ENCODE measurements around the gene ARHGAP1.
"Not testable (repeated sequence)": the region's sequence is repeated elsewhere in the genome, so short reads cannot be mapped to it uniquely, and the experiment has no call there.

The ARHGAP1 gene

GRCh38 chr11:46722566-46723358, 22.3 kb upstream of the ARHGAP1 start:
- DNase-seq: peak; percentile 2

DNA sequence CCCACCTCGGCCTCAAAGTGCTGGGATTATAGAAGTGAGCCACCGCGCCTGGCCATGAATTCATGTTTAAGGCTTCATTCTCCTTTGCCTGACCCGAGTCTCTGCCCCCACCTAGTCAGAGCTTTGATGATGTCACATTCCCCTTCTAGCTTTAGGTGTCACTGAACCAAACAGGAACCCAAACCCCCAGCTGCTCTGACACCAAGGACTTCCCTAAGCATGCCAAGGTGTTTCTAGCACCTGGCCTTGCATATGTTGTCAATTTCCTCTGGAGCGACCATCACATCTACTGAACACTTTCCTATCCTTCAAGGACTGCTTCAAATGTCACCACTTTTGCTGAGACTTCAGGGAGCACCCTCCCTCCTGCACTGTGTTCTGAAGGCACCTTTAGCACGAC, 20.9 kb upstream of the ARHGAP1 start:
- DNase-seq: no peak

DNA sequence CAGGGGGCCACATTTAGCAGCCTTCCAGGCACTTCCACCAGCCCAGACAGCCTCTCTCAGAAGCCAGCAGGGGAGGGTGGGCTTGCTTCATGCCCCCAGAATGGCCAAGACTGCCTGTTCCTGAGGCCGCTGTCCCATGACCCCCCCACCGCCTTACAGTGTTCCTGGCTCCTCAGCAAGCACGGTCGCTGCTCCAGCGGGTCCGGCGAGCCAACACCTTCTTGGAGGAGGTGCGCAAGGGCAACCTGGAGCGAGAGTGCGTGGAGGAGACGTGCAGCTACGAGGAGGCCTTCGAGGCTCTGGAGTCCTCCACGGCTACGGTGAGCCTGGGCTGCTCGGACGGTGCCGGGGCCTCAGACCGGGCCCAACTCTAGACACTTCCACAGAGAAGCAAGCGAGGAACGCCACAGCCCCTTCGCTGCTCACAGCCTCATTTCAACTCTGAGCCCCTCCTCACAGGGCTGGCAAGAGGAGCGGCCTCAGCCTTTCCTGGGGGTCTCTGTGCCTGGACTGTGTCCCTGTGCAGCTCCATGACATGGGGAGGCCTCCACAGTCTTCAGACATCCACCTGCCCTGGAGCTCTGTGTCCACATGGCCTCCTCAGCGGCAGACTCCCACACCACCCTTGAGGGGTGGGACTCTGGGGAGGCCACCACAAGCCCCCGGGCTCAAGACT, 19.3 kb upstream of the ARHGAP1 start:
- no peak for DNase-seq

GRCh38 chr11:46719048-46719542, 18.7 kb upstream of the ARHGAP1 start, which contains the start of gene F2:
Gene F2 (plus strand): TSS chr11:46719213. CDS start chr11:46719236, 23 bp downstream.
- no peak for DNase-seq

- no peak for DNase-seq
Observed at GRCh38 chr11:46718155-46719019, 18.0 kb upstream of the ARHGAP1 start.

GRCh38 chr11:46717825-46718154, 17.4 kb upstream of the ARHGAP1 start:
- not testable (repeated sequence) for DNase-seq

DNA sequence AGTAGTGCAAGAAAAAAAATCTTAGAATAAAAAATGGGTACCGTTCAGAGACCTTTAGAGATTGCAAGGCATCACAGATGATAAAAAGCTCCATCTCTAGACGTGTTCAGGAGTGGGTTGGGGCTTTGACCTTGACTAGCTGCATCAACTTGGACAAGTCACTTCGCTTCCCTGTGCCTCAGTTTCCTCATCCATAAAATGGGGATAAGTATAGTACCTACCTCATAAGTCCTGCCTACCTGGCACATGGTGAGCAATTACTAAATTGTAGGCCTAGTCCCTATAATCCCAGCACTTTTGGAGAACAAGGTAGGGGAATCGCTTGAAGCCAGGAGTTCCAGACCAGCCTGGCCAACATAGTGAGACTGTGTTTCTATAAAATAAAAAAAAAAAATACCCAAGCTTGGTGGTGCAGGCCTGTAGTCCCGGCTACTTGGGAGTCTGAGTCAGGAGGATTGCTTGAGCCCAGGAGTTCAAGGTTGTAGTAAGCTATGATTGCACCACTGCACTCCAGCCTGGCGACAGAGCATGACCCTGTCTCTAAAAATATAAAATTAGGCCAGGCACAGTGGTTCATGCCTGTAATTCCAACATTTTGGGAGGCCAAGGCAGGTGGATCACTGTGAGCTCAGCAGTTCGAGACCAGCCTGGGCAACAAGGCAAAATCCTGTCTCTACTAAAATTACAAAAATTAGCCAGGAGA, 12.6 kb upstream of the ARHGAP1 start:
- no peak for DNase-seq

DNA sequence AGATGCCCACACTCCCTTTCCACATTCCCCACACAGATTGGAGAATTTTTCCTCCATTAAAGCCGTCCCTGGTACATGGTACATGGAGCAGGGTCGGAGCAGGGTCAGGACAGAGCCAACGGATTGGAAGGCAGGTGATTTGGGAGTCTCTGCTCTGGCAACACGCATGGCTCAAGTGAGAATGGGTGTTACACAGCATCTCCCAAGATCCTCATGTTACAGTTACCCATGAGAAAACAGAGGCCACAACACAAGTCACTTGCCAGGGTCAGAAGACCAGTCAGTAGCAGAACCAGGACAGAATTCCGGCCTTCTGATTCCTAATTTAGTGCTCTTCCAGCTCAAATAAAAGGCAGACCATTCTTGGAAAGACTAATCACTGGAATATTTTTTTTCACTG, 10.9 kb upstream of the ARHGAP1 start:
- DNase-seq: no peak

- no peak for DNase-seq
Observed at GRCh38 chr11:46710821-46711269, 10.4 kb upstream of the ARHGAP1 start.

DNA sequence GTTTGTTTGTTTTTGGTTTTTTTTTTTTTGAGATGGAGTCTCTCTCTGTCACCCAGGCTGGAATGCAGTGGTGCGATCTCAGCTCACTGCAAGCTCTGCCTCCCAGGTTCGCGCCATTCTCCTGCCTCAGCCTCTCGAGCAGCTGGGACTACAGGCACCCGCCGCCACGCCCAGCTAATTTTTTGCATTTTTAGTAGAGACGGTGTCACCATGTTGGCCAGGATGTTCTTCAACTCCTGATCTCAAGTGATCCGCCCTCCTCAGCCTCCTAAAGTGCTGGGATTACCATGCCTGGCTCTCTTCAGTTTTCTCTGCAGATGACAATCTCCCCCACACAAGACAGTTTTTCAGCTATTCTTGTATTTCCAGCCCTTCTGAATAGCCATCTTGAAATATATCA, 8.9 kb upstream of the ARHGAP1 start:
- not testable (repeated sequence) for DNase-seq

DNA sequence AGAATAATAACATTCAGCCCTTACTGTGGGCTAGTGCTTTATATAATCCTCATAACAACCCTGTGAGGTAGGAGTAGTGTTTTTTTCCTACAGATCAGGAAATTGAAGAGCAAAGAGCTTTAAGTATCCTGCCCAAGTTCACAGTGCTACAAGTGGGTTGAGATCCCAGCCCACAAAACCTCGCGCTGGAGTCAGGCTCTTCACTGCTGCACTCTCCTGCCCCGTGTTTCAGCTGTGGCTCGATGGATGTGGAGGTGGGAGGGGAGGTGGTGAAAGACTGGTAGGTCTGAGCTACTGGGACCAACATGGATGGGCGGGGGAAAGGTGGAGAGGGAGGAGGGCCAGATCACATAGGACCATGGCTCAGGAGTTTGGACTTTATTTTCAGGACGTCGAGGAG, 6.5 kb upstream of the ARHGAP1 start:
- no peak for DNase-seq

- no peak for DNase-seq
Observed at GRCh38 chr11:46705070-46705688, 4.8 kb upstream of the ARHGAP1 start.

DNA sequence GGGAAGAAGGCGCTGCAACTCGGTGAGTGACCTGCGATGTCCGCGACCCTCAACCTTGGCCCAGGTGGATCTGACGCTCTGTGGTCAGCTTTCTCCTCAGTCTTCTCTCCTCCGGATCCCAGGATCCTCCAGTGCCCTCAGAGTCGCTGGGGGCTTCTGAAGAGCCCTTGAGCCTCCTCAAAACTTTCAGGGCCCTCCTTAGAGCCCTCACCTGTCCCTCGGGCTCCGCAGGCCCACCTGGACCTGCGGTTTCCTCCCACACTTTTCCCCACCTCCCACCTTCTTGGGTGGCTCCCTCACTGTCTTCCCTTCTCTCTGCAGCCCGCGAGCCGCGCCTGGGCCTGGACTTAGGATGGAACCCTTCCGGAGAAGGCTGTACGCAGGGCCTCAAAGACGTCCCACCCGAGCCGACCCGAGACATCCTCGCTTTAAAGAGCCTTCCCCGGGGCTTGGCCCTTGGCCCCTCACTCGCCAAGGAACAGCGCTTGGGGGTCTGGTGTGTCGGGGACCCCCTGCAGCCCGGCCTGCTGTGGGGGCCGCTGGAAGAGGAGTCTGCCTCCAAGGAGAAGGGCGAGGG, 747 bp upstream of the ARHGAP1 start:
- no peak for DNase-seq

- no peak for DNase-seq
Observed at GRCh38 chr11:46698597-46698996, 1.8 kb downstream of the ARHGAP1 start.

- no peak for DNase-seq
Observed at GRCh38 chr11:46697723-46698122, 2.7 kb downstream of the ARHGAP1 start.

DNA sequence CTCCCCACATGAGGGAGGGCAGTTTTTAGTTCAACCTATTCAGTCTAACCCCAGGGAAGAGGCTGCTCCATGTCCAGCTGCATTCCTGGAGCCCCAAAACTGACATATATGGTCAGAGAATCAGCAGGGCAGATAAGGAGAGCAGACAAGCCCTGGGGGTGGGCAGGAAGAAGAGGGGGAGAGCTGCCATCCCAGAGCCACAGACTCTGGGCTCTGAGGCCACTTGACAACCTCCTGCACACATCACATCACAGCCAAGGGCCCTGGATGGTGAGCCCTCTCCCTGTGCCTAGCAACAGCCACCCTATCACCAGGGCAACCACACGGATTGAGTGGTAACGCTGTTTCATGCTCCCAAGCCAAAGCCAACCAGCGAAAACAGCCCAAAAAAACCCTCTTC, 3.1 kb downstream of the ARHGAP1 start:
- DNase-seq: peak; percentile 85

- peak; percentile 60 for DNase-seq
Observed at GRCh38 chr11:46696212-46696558, 4.2 kb downstream of the ARHGAP1 start.

GRCh38 chr11:46695345-46696211, 4.8 kb downstream of the ARHGAP1 start:
- DNase-seq: no peak

DNA sequence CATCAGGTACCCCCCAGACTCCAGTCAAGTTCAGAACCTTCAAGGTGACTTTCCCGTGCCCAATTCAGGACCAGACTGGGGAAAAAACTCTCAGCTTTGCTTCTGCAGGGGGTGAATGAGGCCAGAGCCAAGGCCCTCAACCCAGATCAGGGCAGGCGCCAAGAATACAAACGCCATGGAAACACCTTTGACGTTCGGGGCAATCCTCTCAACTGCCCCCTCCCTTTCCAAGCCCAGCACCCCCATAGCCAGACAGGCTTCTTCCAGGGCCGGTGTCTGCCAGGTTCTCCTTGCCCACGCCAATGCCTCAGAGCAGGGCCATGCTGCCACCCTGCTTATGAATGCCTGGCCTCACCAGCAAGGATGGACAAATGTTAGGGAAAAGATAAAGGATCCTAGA, 5.8 kb downstream of the ARHGAP1 start:
- no peak for DNase-seq

- DNase-seq: no peak
Observed at GRCh38 chr11:46694072-46694471, 6.3 kb downstream of the ARHGAP1 start.

DNA sequence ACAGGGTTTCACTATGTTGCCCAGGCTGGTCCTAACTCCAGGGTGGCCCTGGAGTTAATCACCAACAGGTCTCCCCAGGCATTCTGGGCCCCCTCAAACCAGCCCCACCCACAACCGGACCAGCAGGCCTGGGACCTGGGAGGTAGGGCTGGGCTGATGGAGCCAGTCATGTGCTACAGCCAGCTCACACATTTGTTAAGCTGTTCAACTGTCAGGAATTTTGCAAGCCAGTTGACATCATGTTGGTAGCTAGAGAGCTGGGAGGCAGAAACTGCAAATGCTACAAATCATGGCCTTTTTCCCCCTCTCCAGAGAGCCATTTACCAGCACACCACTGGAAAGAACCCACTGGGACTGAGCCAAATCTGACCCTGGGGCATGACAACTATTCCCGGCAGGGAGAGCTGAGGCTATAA, 6.8 kb downstream of the ARHGAP1 start:
- DNase-seq: no peak
